Right lobe of liver (tissue), 6 donors: ENCODE data around the gene ADGRG2. TPM values are rescaled to one million over a fixed set of nuclear protein-coding genes. Genes with fewer than 3 reads are reported as not detected.

ENCODE experiments used
- ATAC-seq, 4 donors: fragments of 200-7000 bp; cut with Tn5 transposase; one replicate each; pipeline ENCODE4 v1.9.1; 2020; ENCODE audit warnings: mild to moderate bottlenecking in 4 of 4, moderate library complexity in 4 of 4
- DNase-seq, 3 donors: peaks; one replicate each; pipeline ENCODE4 v3.0.0-alpha.2; 2020
- H3K27ac ChIP-seq, 3 donors: fragments of 200-600 bp; one replicate each; pipeline ENCODE4 v1.8.0; 2022
- H3K27me3 ChIP-seq, 2 donors: fragments of 200-600 bp; one replicate each; pipeline ENCODE4 v1.8.0; 2022
- H3K36me3 ChIP-seq, 4 donors: fragments of 200-600 bp; sonication (generic) in 1 of 4; one replicate each; pipeline versions ENCODE4 v1.5.1 to v1.8.0; 2017 to 2022; ENCODE audit warnings: control low read depth in 1 of 4
- H3K4me1 ChIP-seq, 4 donors: fragments of 200-600 bp; sonication (generic) in 1 of 4; one replicate each; pipeline versions ENCODE4 v1.5.1 to v1.8.0; 2017 to 2022; ENCODE audit warnings: control low read depth in 1 of 4
- H3K4me3 ChIP-seq, 3 donors: fragments of 200-600 bp; one replicate each; pipeline ENCODE4 v1.8.0; 2022
- H3K9me3 ChIP-seq, 4 donors: fragments of 200-600 bp; sonication (generic) in 1 of 4; one replicate each; pipeline versions ENCODE4 v1.5.1 to v1.8.0; 2017 to 2022; ENCODE audit warnings: control low read depth in 1 of 4
- POLR2A ChIP-seq: fragments of 450-650 bp; IDR thresholded peaks from one replicate; pipeline ENCODE4 v1.6.1; 2017; ENCODE audit warnings: antibody characterized with exemption, mild to moderate bottlenecking
- WGBS: methylation state at CpG from one replicate; pipeline ENCODE4 v1.1.6; 2018; ENCODE audit warnings: low coverage, low lambda C conversion rate; ENCODE audit not compliant: insufficient coverage; ENCODE audit errors: missing lambda C conversion rate; 5-methylcytosine and 5-hydroxymethylcytosine counted together
- intact Hi-C, 2 donors: fragments of 100-400 bp; cut with DNase I; formaldehyde crosslinking; loops; one replicate each; pipeline versions ENCODE4 v1.11.2 to v1.14.1; 2022
- total RNA-seq, 6 experiments: library from RNA; depleted of rRNA in 2 of 6; stranded (reverse); fragments of >200 nt in 2 of 6; fragmentation: NEBNext Ultra II Directional in 3 of 6; extraction: Animal tissue kit (Norgen Biotek cat#: 25700) in 3 of 6; gene quantifications; one replicate each; pipeline versions ENCODE4 v1.1.0 to v1.2.4, GENCODE V29; 2016 to 2023
- TF ChIP-seq, protein P1 (sequence below), 4 donors: fragments of 200-600 bp in 3 of 4; fragments of 450-650 bp in 1 of 4; IDR thresholded peaks; one replicate each; pipeline versions ENCODE4 v1.5.1 to v1.8.0; 2016 to 2022; ENCODE audit warnings: antibody characterized with exemption in 4 of 4, mild to moderate bottlenecking in 2 of 4
- donor health status: DM: no; HTN: yes; CAD: no.
- donor health status: DM: no; HTN: no; CAD: no.
- donor health status: DM: no; HTN: no; CAD: no.
- donor health status: DM: no; HTN: yes; CAD: no.
- donor health status: DM: no; HTN: yes; CAD: no.

Gene ADGRG2
- total RNA-seq, 6 experiments from 2014 or later = 0.53 to 3.5 (median 2.1) TPM

DNA sequence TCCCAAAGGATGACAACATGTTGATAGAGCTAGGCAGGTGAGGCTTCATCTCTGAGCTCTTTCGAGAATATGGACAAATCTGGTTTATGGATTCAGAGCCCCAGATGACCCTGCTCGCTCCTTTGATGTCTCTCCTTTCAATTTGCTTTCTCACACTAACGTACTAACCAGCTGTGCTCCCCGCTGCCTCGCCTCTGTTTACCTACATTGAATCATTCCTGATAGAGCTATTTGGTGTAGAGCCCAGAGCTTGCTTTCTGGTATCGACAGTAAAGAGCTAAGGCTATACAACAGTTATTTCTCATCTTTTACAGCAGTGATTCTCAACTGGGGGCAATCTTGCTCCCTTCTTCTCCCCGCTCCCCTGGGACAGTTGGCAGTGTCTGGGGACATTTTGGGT lies 129.4 kb downstream of the ADGRG2 start:
- Histone ChIP-seq H3K27ac (no peak overlapping the region), H3K27me3 (no peaks in the 10 kb centered on the region), H3K36me3 (no peaks in the 10 kb centered on the region), H3K4me3 (no peak overlapping the region), H3K4me1 (no peaks in the 10 kb centered on the region), H3K9me3 (no peaks in the 10 kb centered on the region)
- DNase-seq (no peak), ATAC-seq (peak in 1 of 4 donors; percentile 95)
- intact Hi-C loops = no loop called here
- TF ChIP-seq POLR2A = no peak
- TF ChIP-seq, protein P1, sequence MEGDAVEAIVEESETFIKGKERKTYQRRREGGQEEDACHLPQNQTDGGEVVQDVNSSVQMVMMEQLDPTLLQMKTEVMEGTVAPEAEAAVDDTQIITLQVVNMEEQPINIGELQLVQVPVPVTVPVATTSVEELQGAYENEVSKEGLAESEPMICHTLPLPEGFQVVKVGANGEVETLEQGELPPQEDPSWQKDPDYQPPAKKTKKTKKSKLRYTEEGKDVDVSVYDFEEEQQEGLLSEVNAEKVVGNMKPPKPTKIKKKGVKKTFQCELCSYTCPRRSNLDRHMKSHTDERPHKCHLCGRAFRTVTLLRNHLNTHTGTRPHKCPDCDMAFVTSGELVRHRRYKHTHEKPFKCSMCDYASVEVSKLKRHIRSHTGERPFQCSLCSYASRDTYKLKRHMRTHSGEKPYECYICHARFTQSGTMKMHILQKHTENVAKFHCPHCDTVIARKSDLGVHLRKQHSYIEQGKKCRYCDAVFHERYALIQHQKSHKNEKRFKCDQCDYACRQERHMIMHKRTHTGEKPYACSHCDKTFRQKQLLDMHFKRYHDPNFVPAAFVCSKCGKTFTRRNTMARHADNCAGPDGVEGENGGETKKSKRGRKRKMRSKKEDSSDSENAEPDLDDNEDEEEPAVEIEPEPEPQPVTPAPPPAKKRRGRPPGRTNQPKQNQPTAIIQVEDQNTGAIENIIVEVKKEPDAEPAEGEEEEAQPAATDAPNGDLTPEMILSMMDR (IDR thresholded peaks at IDR 0.05) = no peak
- WGBS = 61% methylated on average over 6 of the region's 7 CpGs

DNA sequence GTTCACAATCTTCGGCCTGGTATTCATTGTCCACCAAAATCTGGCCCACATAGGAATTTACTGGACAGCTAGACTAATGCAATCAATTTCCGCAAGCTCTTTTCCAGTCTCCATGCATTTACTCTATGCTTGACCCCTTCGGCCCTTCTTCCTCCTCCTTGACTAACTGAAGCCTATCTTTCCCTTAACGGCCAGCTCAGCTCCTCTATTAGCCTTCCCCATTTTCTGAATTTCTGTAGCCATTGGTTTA lies 137.2 kb downstream of the ADGRG2 start:
- DNase-seq = no peak
- Histone ChIP-seq H3K36me3 (no peaks in the 10 kb centered on the region), H3K9me3 (no peaks in the 10 kb centered on the region), H3K27ac (peak overlapping the region; percentile 76 to 83 (median 80)), H3K4me1 (no peaks in the 10 kb centered on the region), H3K4me3 (peak overlapping the region; percentile 53 to 68 (median 67)), H3K27me3 (no peaks in the 10 kb centered on the region)
- no peak for ATAC-seq
- intact Hi-C loops = no loop called here
- WGBS = 29% methylated on average over 4 of the region's 4 CpGs
- no peak for TF ChIP-seq POLR2A
- TF ChIP-seq, protein P1 (IDR thresholded peaks at IDR 0.05) = no peak

DNA sequence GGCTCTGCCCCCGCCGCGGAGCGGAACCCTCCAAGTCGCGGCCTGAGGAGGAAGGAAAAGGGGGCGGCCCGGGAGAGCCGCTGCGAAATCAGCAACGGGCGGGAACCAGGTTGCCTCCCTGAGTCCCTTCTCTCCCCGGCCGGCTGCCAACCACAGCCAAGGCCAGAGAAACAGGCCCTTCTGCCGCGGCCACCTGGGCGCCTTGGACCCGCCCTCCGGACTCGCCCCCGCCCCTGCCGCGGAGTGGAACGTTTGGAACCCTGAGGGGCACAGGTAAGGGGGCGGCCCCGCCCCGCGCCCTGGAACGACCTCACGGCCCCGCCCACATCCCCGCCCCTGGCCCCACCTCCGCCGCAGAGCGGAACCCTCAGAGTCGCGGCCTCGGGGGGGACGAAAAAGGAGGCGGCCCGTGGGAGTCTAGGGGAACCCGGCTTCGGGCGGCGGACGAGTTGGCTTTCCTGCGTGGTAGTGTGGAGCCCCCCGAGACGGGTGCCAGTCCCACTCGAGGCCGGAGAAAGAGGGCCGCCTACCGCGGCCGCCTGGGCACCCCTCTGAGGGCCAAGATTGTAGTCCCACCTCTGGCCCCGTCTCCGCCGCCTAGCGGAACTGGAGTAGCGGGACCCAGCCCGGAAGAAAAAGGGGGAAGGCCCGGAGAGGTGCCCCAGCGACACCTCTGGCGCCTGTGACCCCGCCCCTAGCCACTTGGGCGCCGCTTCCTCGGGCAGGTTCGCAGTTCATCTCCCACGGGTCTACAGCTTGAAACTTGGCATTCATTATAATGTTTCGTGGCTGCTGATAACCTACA lies 137.7 kb downstream of the ADGRG2 start:
- 17% methylated on average over 10 of the region's 71 CpGs for WGBS
- H3K4me3 ChIP-seq = peak overlapping the region; percentile 53 to 68 (median 67)
- TF ChIP-seq POLR2A = peak; percentile 28
- TF ChIP-seq, protein P1 (IDR thresholded peaks at IDR 0.05) = peak; percentile 35 to 70 (median 37)
- H3K36me3 ChIP-seq = no peaks in the 10 kb centered on the region
- no peaks in the 10 kb centered on the region for H3K4me1 ChIP-seq
- ATAC-seq (peak; percentile 87 to 93 (median 89)), DNase-seq (peak; percentile 88 to 90 (median 88))
- H3K9me3 ChIP-seq = no peaks in the 10 kb centered on the region
- H3K27ac ChIP-seq = peak overlapping the region; percentile 76 to 83 (median 80)
- intact Hi-C loops = no loop called here
- no peaks in the 10 kb centered on the region for H3K27me3 ChIP-seq

DNA sequence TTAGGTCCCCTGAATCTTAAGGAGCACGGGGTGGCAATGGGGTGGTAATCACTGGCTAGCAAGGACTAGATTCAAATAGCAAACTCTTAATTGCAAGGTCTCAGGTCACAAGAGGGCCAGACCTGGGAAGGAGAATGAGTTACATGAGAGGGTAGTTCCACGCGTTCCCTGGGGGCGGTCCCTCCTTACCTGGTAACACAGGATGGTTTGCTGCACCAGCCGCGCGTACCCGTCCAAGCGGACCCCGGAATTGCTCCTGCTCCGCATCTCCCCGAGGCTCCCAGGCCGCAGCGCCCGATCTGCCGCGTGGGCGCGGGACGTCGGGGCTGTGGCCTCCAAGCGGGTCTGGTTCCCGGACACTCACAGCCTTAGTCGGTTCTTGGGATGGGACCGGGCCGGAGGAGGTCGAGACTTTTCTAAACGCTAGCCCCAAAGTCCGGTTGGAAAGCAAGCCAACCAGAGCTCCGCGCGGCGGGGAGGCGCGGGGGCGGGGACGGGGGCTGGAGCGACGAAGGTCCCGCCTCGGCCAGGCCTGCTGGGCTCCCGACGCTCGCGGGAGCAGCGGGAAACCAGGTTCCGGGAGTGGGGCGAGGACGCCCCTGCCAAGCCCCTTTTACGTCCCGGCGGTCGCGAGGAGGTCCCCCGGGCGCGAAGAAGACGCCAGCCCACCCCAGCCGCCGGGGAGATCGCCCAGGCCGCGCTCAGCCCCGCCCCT lies 138.4 kb downstream of the ADGRG2 start, which contains the start of gene PHKA2:
TSS of gene PHKA2 (minus strand) at position 449 of the 715 bp plus-strand sequence. CDS start at position 267, 182 bp downstream.
- TF ChIP-seq, protein P1 (IDR thresholded peaks at IDR 0.05) = no peak
- TF ChIP-seq POLR2A = no peak
- Histone ChIP-seq H3K36me3 (no peaks in the 10 kb centered on the region), H3K9me3 (no peaks in the 10 kb centered on the region), H3K27me3 (no peaks in the 10 kb centered on the region), H3K4me3 (peak within 1 kb of the TSS; percentile 53 to 68 (median 67)), H3K27ac (peak within 1 kb of the TSS; percentile 76 to 83 (median 80)), H3K4me1 (no peaks in the 10 kb centered on the region)
- intact Hi-C loops = no loop called here
- 0% methylated on average over 4 of the region's 64 CpGs for WGBS
- DNase-seq (peak; percentile 75 to 80 (median 80)), ATAC-seq (peak; percentile 50 to 76 (median 70))
